HFFc6 (cell line): ENCODE data around the gene PPP1R1A. TPM values are rescaled to one million over a fixed set of nuclear protein-coding genes. Genes with fewer than 3 reads are reported as not detected.

Experiments
- DNase-seq: peaks from one replicate; pipeline ENCODE4 v3.0.0-alpha.2; 2018
- H3K27ac Mint-ChIP-seq: 2 replicates; pipeline ENCODE4 v1.8.0; 2020; ENCODE audit warnings: mild to moderate bottlenecking, mixed read lengths
- H3K27me3 Mint-ChIP-seq: 2 replicates; pipeline ENCODE4 v1.8.0; 2021; ENCODE audit warnings: mild to moderate bottlenecking, moderate library complexity, mixed read lengths; ENCODE audit not compliant: insufficient read depth
- H3K36me3 Mint-ChIP-seq: 2 replicates; pipeline ENCODE4 v1.8.0; 2021; ENCODE audit warnings: low read depth, mixed read lengths
- H3K4me1 Mint-ChIP-seq: 2 replicates; pipeline ENCODE4 v1.8.0; 2020; ENCODE audit warnings: low read depth, mixed read lengths
- H3K4me3 Mint-ChIP-seq: 2 replicates; pipeline ENCODE4 v1.8.0; 2020; ENCODE audit warnings: mild to moderate bottlenecking, moderate library complexity, mixed read lengths
- H3K9me3 Mint-ChIP-seq: 2 replicates; pipeline ENCODE4 v1.8.0; 2020; ENCODE audit warnings: mild to moderate bottlenecking, mixed read lengths
- CTCF ChIP-seq: fragments of 200-600 bp; sonication (generic); IDR thresholded peaks from 2 replicates; pipeline ENCODE4 v1.5.0; 2021; ENCODE audit warnings: antibody characterized with exemption, mild to moderate bottlenecking
- total RNA-seq, 6 experiments: library from RNA; stranded (reverse); fragmentation: NEBNext Ultra II Directional; extraction: Animal tissue kit (Norgen Biotek cat#: 25700); gene quantifications; 2 replicates in 1 of 6; 3 replicates in 5 of 6; pipeline ENCODE4 v1.2.3, GENCODE V29; 2021

The PPP1R1A gene
- total RNA-seq, 6 experiments from 2014 or later, result not detected

- no peak overlapping the region for H3K4me3 Mint-ChIP-seq
- DNase-seq, result no peak
- TF ChIP-seq CTCF, result no peak
- H3K9me3 Mint-ChIP-seq, result no peaks in the 10 kb centered on the region
- H3K36me3 Mint-ChIP-seq, result no peaks in the 10 kb centered on the region
- H3K4me1 Mint-ChIP-seq, result 0 out of 2 replicates have a peak, but pooled peaks cover 6% of the 10 kb centered on the region
- H3K27me3 Mint-ChIP-seq, result peaks cover 25% of the 10 kb centered on the region
- no peak overlapping the region for H3K27ac Mint-ChIP-seq
These were observed 18.1 kb upstream of the PPP1R1A start for GRCh38 chr12:54606556-54606955.

- Mint-ChIP-seq H3K4me1 (0 out of 2 replicates have a peak, but pooled peaks cover 6% of the 10 kb centered on the region), H3K27me3 (peaks cover 27% of the 10 kb centered on the region), H3K27ac (no peak overlapping the region), H3K4me3 (no peak overlapping the region), H3K9me3 (no peaks in the 10 kb centered on the region), H3K36me3 (no peaks in the 10 kb centered on the region)
- no peak for DNase-seq
- TF ChIP-seq CTCF, result no peak
These were observed 16.9 kb upstream of the PPP1R1A start for GRCh38 chr12:54605138-54605970.

- H3K4me1 Mint-ChIP-seq, result 0 out of 2 replicates have a peak, but pooled peaks cover 6% of the 10 kb centered on the region
- H3K9me3 Mint-ChIP-seq, result no peaks in the 10 kb centered on the region
- no peak for DNase-seq
- H3K27ac Mint-ChIP-seq, result no peak overlapping the region
- H3K27me3 Mint-ChIP-seq, result peaks cover 31% of the 10 kb centered on the region
- TF ChIP-seq CTCF, result no peak
- H3K4me3 Mint-ChIP-seq, result no peak overlapping the region
- no peaks in the 10 kb centered on the region for H3K36me3 Mint-ChIP-seq
These were observed 16.0 kb upstream of the PPP1R1A start for GRCh38 chr12:54604436-54604835.

- no peak for DNase-seq
- TF ChIP-seq CTCF, result no peak
- no peak overlapping the region for H3K27ac Mint-ChIP-seq
- no peaks in the 10 kb centered on the region for H3K36me3 Mint-ChIP-seq
- H3K4me3 Mint-ChIP-seq, result no peak overlapping the region
- no peaks in the 10 kb centered on the region for H3K9me3 Mint-ChIP-seq
- H3K27me3 Mint-ChIP-seq, result peaks cover 34% of the 10 kb centered on the region
- H3K4me1 Mint-ChIP-seq, result 0 out of 2 replicates have a peak, but pooled peaks cover 6% of the 10 kb centered on the region
These were observed 15.4 kb upstream of the PPP1R1A start for GRCh38 chr12:54603872-54604271.

- no peak overlapping the region for H3K27ac Mint-ChIP-seq
- no peaks in the 10 kb centered on the region for H3K9me3 Mint-ChIP-seq
- no peaks in the 10 kb centered on the region for H3K36me3 Mint-ChIP-seq
- no peak overlapping the region for H3K4me3 Mint-ChIP-seq
- peak; percentile 87 for TF ChIP-seq CTCF
- H3K27me3 Mint-ChIP-seq, result peaks cover 30% of the 10 kb centered on the region
- H3K4me1 Mint-ChIP-seq, result 0 out of 2 replicates have a peak, but pooled peaks cover 6% of the 10 kb centered on the region
- peak; percentile 65 for DNase-seq
These were observed 14.8 kb upstream of the PPP1R1A start for GRCh38 chr12:54603173-54603814.
